H1 (cell line): ENCODE data around the gene PTPRE. TPM values are rescaled to one million over a fixed set of nuclear protein-coding genes. Genes with fewer than 3 reads are reported as not detected.

Experiments used
- SAP30 ChIP-seq: fragments of 300-600 bp; sonication (generic); IDR thresholded peaks from 2 replicates; pipeline ENCODE4 v1.7.1; 2012; ENCODE audit warnings: low read length, moderate library complexity, mild to moderate bottlenecking, inconsistent platforms; ENCODE audit not compliant: insufficient read depth, insufficient replicate concordance
- polyA plus RNA-seq, 7 experiments: library from polyadenylated mRNA; depleted of rRNA in 3 of 7; stranded (reverse) in 5 of 7; unstranded in 2 of 7; fragments of >200 nt in 5 of 7; fragments of 200-250 nt in 2 of 7; gene quantifications; 1 replicate in 5 of 7; 2 replicates in 1 of 7; 4 replicates in 1 of 7; pipeline versions ENCODE4 v1.2.1 to v1.2.3, GENCODE V29; 2011 to 2013; ENCODE audit warnings: missing spikeins in 2 of 7, mixed read lengths in 2 of 7
- total RNA-seq: library from RNA; stranded (reverse); fragmentation: NEBNext Ultra II Directional; extraction: Animal tissue kit (Norgen Biotek cat#: 25700); gene quantifications from 2 replicates; pipeline ENCODE4 v1.2.1, GENCODE V29; 2021

PTPRE gene
- total and polyA plus RNA-seq, 2 of the 8 experiments (the other 6 are each of a cell fraction or from before 2014, with no cell fraction given): 0.33 to 0.54 TPM

GRCh38 chr10:128125944-128126764, 219.3 kb downstream of the PTPRE start, which contains the start of gene MKI67 (continued):
- no peak for TF ChIP-seq SAP30
